ENCODE measurements around the gene CRIP2. TPM values are rescaled to one million over a fixed set of nuclear protein-coding genes. Genes with fewer than 3 reads are reported as not detected.

CRIP2 gene
- total and polyA plus RNA-seq, 2 of the 4 experiments (the other 2 are of a cell fraction), result 18.1 to 123 TPM

DNA sequence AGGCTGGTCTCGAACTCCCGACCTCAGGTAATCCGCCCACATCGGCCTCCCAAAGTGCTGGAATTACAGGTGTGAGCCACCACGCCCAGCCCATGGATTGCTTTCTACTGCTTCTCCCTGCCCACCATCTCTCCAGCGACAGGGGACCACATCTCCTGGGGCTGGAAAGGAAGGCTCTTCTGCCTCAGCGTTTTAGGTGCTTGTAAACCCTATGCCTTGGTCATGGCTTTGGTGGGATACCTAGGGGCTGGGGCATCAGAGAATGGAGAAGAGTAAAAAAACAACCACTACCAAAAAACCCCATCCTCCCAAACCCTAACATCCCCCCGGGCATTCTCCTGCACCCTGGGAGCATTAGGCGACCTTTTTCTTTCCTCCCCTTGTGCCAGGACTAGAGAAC lies 50.7 kb downstream of the CRIP2 start:
- Histone ChIP-seq H2BK5ac (ENCODE audit: low read depth, low read length, poor library complexity, severe bottlenecking) (no peak overlapping the region), H3K4ac (ENCODE audit: low read depth, low read length) (no peak overlapping the region), H3K9me1 (ENCODE audit: insufficient read depth, low read length) (no peaks in the 10 kb centered on the region), H3K36me3 (ENCODE audit: control insufficient read depth, insufficient read depth, low read length) (no peaks in the 10 kb centered on the region), H3K9ac (ENCODE audit: low read depth, low read length) (no peak overlapping the region), H3K4me3 (ENCODE audit: insufficient read depth, low read depth, low read length) (no peak overlapping the region), H2AK9ac (replicated peaks; ENCODE audit: low read depth, low read length, poor library complexity) (no peak overlapping the region), H3K23ac (ENCODE audit: low read depth, low read length) (no peak overlapping the region), H3K4me1 (ENCODE audit: control insufficient read depth, insufficient read depth, low read length) (peaks cover 9% of the 10 kb centered on the region; the same call in 1 of the 2 replicates), H3K9me3 (ENCODE audit: control insufficient read depth, insufficient read depth, low read length) (no peaks in the 10 kb centered on the region), H4K20me1 (ENCODE audit: insufficient read depth, low read length) (0 out of 2 replicates have a peak, but pooled peaks cover 3% of the 10 kb centered on the region), H4K91ac (ENCODE audit: insufficient read depth, low read depth, low read length) (no peak overlapping the region), H4K8ac (ENCODE audit: low read depth in 2 of 2, low read length in 2 of 2) (no peak overlapping the region), H4K5ac (ENCODE audit: low read depth, low read length) (no peak overlapping the region), H3K79me1 (ENCODE audit: low read depth in 1 of 2, low read length in 2 of 2) (no peaks in the 10 kb centered on the region), H3K18ac (ENCODE audit: low read depth, low read length) (no peak overlapping the region), H2BK120ac (ENCODE audit: low read depth, low read length) (no peak overlapping the region), H3K4me2 (ENCODE audit: low read depth, low read length) (no peak overlapping the region), H2AFZ (replicated peaks; ENCODE audit: low read length, poor library complexity) (peak overlapping the region; percentile 89), H3K56ac (ENCODE audit: extremely low read depth, insufficient read depth, low read length) (no peak overlapping the region), H2AK5ac (ENCODE audit: low read depth, low read length) (no peak overlapping the region), H2BK20ac (ENCODE audit: low read depth, low read length) (no peak overlapping the region), H3K27me3 (ENCODE audit: control insufficient read depth, insufficient read depth, low read length) (no peaks in the 10 kb centered on the region; the same call in 1 of the 2 replicates), H3K27ac (ENCODE audit: insufficient read depth, low read length) (no peak overlapping the region), H2BK15ac (ENCODE audit: low read depth, low read length) (no peak overlapping the region), H3K14ac (replicated peaks; ENCODE audit: low read depth, low read length) (no peak overlapping the region)
- TF ChIP-seq RCOR1 (IDR thresholded peaks at IDR 0.05; ENCODE audit: insufficient replicate concordance, low read length), result no peak
- TF ChIP-seq POLR2A (IDR thresholded peaks at IDR 0.05; ENCODE audit: low read depth, low read length), result no peak
- TF ChIP-seq CEBPB (IDR thresholded peaks at IDR 0.05; ENCODE audit: low read depth, low read length), result no peak
- TF ChIP-seq MAFK (IDR thresholded peaks at IDR 0.05; ENCODE audit: low read depth, low read length), result no peak
- TF ChIP-seq MAZ (IDR thresholded peaks at IDR 0.05; ENCODE audit: borderline replicate concordance, low read depth, low read length), result no peak
- TF ChIP-seq FOS (IDR thresholded peaks at IDR 0.05; ENCODE audit: low read depth, low read length), result no peak
- no peak for TF ChIP-seq CHD1 (IDR thresholded peaks at IDR 0.05; ENCODE audit: low read depth, low read length)
- no peak for TF ChIP-seq NFE2L2 (IDR thresholded peaks at IDR 0.05; ENCODE audit: low read depth, low read length)
- TF ChIP-seq, protein P1, sequence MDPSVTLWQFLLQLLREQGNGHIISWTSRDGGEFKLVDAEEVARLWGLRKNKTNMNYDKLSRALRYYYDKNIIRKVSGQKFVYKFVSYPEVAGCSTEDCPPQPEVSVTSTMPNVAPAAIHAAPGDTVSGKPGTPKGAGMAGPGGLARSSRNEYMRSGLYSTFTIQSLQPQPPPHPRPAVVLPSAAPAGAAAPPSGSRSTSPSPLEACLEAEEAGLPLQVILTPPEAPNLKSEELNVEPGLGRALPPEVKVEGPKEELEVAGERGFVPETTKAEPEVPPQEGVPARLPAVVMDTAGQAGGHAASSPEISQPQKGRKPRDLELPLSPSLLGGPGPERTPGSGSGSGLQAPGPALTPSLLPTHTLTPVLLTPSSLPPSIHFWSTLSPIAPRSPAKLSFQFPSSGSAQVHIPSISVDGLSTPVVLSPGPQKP (IDR thresholded peaks at IDR 0.05; ENCODE audit: borderline replicate concordance, low read depth, low read length), result no peak
- TF ChIP-seq SMC3 (IDR thresholded peaks at IDR 0.05; ENCODE audit: low read depth, low read length), result no peak
- TF ChIP-seq, protein P2, sequence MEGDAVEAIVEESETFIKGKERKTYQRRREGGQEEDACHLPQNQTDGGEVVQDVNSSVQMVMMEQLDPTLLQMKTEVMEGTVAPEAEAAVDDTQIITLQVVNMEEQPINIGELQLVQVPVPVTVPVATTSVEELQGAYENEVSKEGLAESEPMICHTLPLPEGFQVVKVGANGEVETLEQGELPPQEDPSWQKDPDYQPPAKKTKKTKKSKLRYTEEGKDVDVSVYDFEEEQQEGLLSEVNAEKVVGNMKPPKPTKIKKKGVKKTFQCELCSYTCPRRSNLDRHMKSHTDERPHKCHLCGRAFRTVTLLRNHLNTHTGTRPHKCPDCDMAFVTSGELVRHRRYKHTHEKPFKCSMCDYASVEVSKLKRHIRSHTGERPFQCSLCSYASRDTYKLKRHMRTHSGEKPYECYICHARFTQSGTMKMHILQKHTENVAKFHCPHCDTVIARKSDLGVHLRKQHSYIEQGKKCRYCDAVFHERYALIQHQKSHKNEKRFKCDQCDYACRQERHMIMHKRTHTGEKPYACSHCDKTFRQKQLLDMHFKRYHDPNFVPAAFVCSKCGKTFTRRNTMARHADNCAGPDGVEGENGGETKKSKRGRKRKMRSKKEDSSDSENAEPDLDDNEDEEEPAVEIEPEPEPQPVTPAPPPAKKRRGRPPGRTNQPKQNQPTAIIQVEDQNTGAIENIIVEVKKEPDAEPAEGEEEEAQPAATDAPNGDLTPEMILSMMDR (conservative IDR thresholded peaks at IDR 0.05; ENCODE audit: low read depth, low read length), result no peak
- DNase-seq (no peak), ATAC-seq (ENCODE audit: low read depth) (no peak)
- ChIA-PET POLR2A (ENCODE audit: unreplicated experiment) (no interaction called here), CTCF (interaction anchor here (0.6 kb wide), 1 partner anchor 91 kb away, joined by 3 read pairs; no protein-coding TSS in a partner anchor)
- intact Hi-C loops (cut with micrococcal nuclease), result loop anchor here (5.0 kb wide), 1 partner anchor 33 kb away; the partner anchor contains the start of gene TEDC1
- in situ Hi-C loops (cut with MboI; ENCODE audit: low sequenced_read_pairs), result no loop called here
- BruUV-seq (replicated peaks), result no TSS peak
- dilution Hi-C loops (cut with HindIII; ENCODE audit: low sequenced_read_pairs, unreplicated experiment), result no loop called here
- 100% methylated on average over 1 of the region's 9 CpGs; no CpG with 5 or more reads in 1 of the 2 experiments for WGBS, 2 experiments (ENCODE audit: extremely low coverage in 2 of 2, insufficient read length in 1 of 2)
